HCT116 (cell line): Measurements from ENCODE around the gene GPR32. TPM values are rescaled to one million over a fixed set of nuclear protein-coding genes. Genes with fewer than 3 reads are reported as not detected.

Experiments used
- ATAC-seq: fragments of 200-7000 bp; cut with Tn5 transposase; 2 replicates; pipeline ENCODE4 v1.9.1; 2020; ENCODE audit warnings: mild to moderate bottlenecking, moderate library complexity
- BruUV-seq: library from RNA; stranded (reverse); fragments of 400-500 nt; replicated peaks from 2 replicates; lab custom pipeline; 2021; lab: Mats Ljungman, UMichigan
- CTCF ChIA-PET: fragments of 300-600 bp; sonication (Branson Sonifier 250); formaldehyde crosslinking; loops from one replicate; lab custom pipeline; 2021; ENCODE audit warnings: antibody characterized with exemption; lab: Charles Lee
- POLR2A ChIA-PET: fragments of 300-600, 350-600 bp; sonication (Branson Sonifier 250); formaldehyde crosslinking; loops from one replicate; lab custom pipeline; 2021; ENCODE audit warnings: antibody characterized with exemption; lab: Charles Lee
- RAD21 ChIA-PET, 2 experiments: fragments of 300-600 bp; sonication (Branson Sonifier 250); formaldehyde crosslinking; loops; one replicate each; lab custom pipeline; 2023; ENCODE audit warnings: low total read pairs in 2 of 2; ENCODE audit not compliant: uncharacterized antibody in 2 of 2, unreplicated experiment in 2 of 2, low non-redundant PET in 1 of 2; lab: Charles Lee
- DNase-seq: peaks from one replicate; pipeline ENCODE4 v3.0.0-alpha.2; 2010; ENCODE audit warnings: low read depth, low spot score
- H2AFZ ChIP-seq: fragments of 200-600 bp; shearing (Covaris generic), sonication (generic); 2 replicates; pipeline ENCODE4 v1.6.1; 2017; ENCODE audit warnings: low read depth, mixed run types, mixed read lengths, antibody characterized with exemption, low read length; ENCODE audit not compliant: poor library complexity, severe bottlenecking
- H3K27ac ChIP-seq: 2 replicates; pipeline ENCODE4 v1.5.1; 2012; ENCODE audit warnings: low read depth, low read length
- H3K27me3 ChIP-seq: fragments of 200-600 bp; sonication (generic); 2 replicates; pipeline ENCODE4 v1.6.1; 2016; ENCODE audit warnings: mixed run types, low read length, mixed read lengths; ENCODE audit not compliant: insufficient read depth
- H3K36me3 ChIP-seq, 2 experiments: fragments of 200-500 bp in 1 of 2; fragments of 200-600 bp in 1 of 2; sonication (Bioruptor generic) in 1 of 2; sonication (generic) in 1 of 2; 2 replicates each; pipeline versions ENCODE4 v1.5.1 to v1.6.1; 2014 to 2016; ENCODE audit warnings: low read length in 2 of 2, inconsistent platforms in 1 of 2, mixed read lengths in 1 of 2, mixed run types in 1 of 2; ENCODE audit not compliant: insufficient read depth in 2 of 2, control insufficient read depth in 1 of 2
- H3K4me1 ChIP-seq, 2 experiments: fragments of 200-600 bp in 1 of 2; sonication (generic) in 1 of 2; 2 replicates each; pipeline versions ENCODE4 v1.5.1 to v1.6.1; 2012 to 2017; ENCODE audit warnings: low read length in 2 of 2, inconsistent platforms in 1 of 2, mild to moderate bottlenecking in 1 of 2, mixed read lengths in 1 of 2, mixed run types in 1 of 2, moderate library complexity in 1 of 2; ENCODE audit not compliant: insufficient read depth in 2 of 2, control insufficient read depth in 1 of 2
- H3K4me2 ChIP-seq: fragments of 200-600 bp; sonication (generic); 2 replicates; pipeline ENCODE4 v1.6.1; 2017; ENCODE audit warnings: mixed run types, low read length, mixed read lengths
- H3K4me3 ChIP-seq, 2 experiments: fragments of 200-600 bp in 1 of 2; sonication (generic) in 1 of 2; replicated peaks in 1 of 2; 2 replicates each; pipeline ENCODE4 v1.5.1; 2011 to 2016; ENCODE audit warnings: low read length in 2 of 2, control low read depth in 1 of 2, low read depth in 1 of 2, mild to moderate bottlenecking in 1 of 2, mixed read lengths in 1 of 2, mixed run types in 1 of 2
- H3K79me2 ChIP-seq: fragments of 200-600 bp; sonication (generic); 2 replicates; pipeline ENCODE4 v1.6.1; 2017; ENCODE audit warnings: mild to moderate bottlenecking, mixed run types, low read length, moderate library complexity, mixed read lengths; ENCODE audit not compliant: insufficient read depth
- H3K9ac ChIP-seq: fragments of 200-600 bp; sonication (generic); 2 replicates; pipeline ENCODE4 v1.6.1; 2016; ENCODE audit warnings: low read length, mixed read lengths
- H3K9me2 ChIP-seq: fragments of 200-600 bp; sonication (generic), shearing (Covaris generic); 2 replicates; pipeline ENCODE4 v1.6.1; 2017; ENCODE audit warnings: mixed run types, mild to moderate bottlenecking, moderate library complexity; ENCODE audit not compliant: insufficient read depth
- H3K9me3 ChIP-seq, 2 experiments: fragments of 200-500 bp in 1 of 2; fragments of 200-600 bp in 1 of 2; sonication (Bioruptor generic) in 1 of 2; sonication (generic) in 1 of 2; 2 replicates each; pipeline ENCODE4 v1.6.1; 2014 to 2017; ENCODE audit warnings: low read length in 2 of 2, mixed read lengths in 2 of 2, inconsistent platforms in 1 of 2, low read depth in 1 of 2, mild to moderate bottlenecking in 1 of 2, mixed run types in 1 of 2, moderate library complexity in 1 of 2; ENCODE audit not compliant: control insufficient read depth in 1 of 2, insufficient read depth in 1 of 2
- H4K20me1 ChIP-seq: fragments of 200-600 bp; sonication (generic), shearing (Covaris generic); 2 replicates; pipeline ENCODE4 v1.6.1; 2017; ENCODE audit warnings: mixed run types, mild to moderate bottlenecking, moderate library complexity; ENCODE audit not compliant: insufficient read depth
- CBX3 ChIP-seq: IDR thresholded peaks from 2 replicates; pipeline ENCODE4 v1.6.1; 2012; ENCODE audit warnings: low read depth
- CEBPB ChIP-seq: IDR thresholded peaks from 2 replicates; pipeline ENCODE4 v1.6.1; 2012; ENCODE audit warnings: low read depth
- EGR1 ChIP-seq: IDR thresholded peaks from 2 replicates; pipeline ENCODE4 v1.6.1; 2012; ENCODE audit warnings: low read depth
- EZH2phosphoT487 ChIP-seq: fragments of 200-600 bp; IDR thresholded peaks from 2 replicates; pipeline ENCODE4 v1.6.1; 2018; ENCODE audit warnings: antibody characterized with exemption, borderline replicate concordance
- FOSL1 ChIP-seq: IDR thresholded peaks from 2 replicates; pipeline ENCODE4 v1.6.1; 2012; ENCODE audit warnings: low read depth
- JUND ChIP-seq: IDR thresholded peaks from 2 replicates; pipeline ENCODE4 v1.6.1; 2012
- RAD21 ChIP-seq: IDR thresholded peaks from 2 replicates; pipeline ENCODE4 v1.6.1; 2012; ENCODE audit warnings: low read depth, mild to moderate bottlenecking
- SIN3A ChIP-seq: IDR thresholded peaks from 2 replicates; pipeline ENCODE4 v1.6.1; 2012; ENCODE audit warnings: low read depth
- SP1 ChIP-seq: IDR thresholded peaks from 2 replicates; pipeline ENCODE4 v1.6.1; 2012; ENCODE audit warnings: low read depth
- SRF ChIP-seq: IDR thresholded peaks from 2 replicates; pipeline ENCODE4 v1.6.1; 2012; ENCODE audit warnings: low read depth
- TCF7L2 ChIP-seq: IDR thresholded peaks from 2 replicates; pipeline ENCODE4 v1.7.0; 2011; ENCODE audit warnings: borderline replicate concordance, inconsistent platforms; ENCODE audit not compliant: insufficient read depth, insufficient read length; ENCODE audit errors: extremely low read depth
- YY1 ChIP-seq: IDR thresholded peaks from 2 replicates; pipeline ENCODE4 v1.6.1; 2011; ENCODE audit warnings: low read length, low read depth, moderate library complexity, mild to moderate bottlenecking; ENCODE audit not compliant: insufficient replicate concordance; ENCODE audit errors: extremely low read depth
- ZNF274 ChIP-seq: fragments of 200-500 bp; sonication (Bioruptor generic); IDR thresholded peaks from 2 replicates; pipeline ENCODE4 v1.6.1; 2014; ENCODE audit warnings: mild to moderate bottlenecking, low read depth, low read length, inconsistent platforms
- intact Hi-C: fragments of 100-400 bp; cut with micrococcal nuclease; formaldehyde crosslinking; loops from 2 replicates; pipeline ENCODE4 v1.10.0; 2022
- total RNA-seq: library from RNA; stranded (reverse); gene quantifications from one replicate; pipeline ENCODE4 v1.2.1, GENCODE V29; 2021; ENCODE audit not compliant: unreplicated experiment
- TF ChIP-seq, protein P1 (sequence below): IDR thresholded peaks from 2 replicates; pipeline ENCODE4 v1.6.1; 2012; ENCODE audit warnings: low read depth
- TF ChIP-seq, protein P2 (sequence below): IDR thresholded peaks from 2 replicates; pipeline ENCODE4 v1.6.1; 2011; ENCODE audit warnings: mild to moderate bottlenecking, low read length, moderate library complexity; ENCODE audit not compliant: insufficient replicate concordance; ENCODE audit errors: extremely low read depth
- TF ChIP-seq, protein P3 (sequence below): IDR thresholded peaks from 2 replicates; pipeline ENCODE4 v1.6.1; 2012

The GPR32 gene
- total RNA-seq, 1 experiment from 2014 or later: not detected

DNA sequence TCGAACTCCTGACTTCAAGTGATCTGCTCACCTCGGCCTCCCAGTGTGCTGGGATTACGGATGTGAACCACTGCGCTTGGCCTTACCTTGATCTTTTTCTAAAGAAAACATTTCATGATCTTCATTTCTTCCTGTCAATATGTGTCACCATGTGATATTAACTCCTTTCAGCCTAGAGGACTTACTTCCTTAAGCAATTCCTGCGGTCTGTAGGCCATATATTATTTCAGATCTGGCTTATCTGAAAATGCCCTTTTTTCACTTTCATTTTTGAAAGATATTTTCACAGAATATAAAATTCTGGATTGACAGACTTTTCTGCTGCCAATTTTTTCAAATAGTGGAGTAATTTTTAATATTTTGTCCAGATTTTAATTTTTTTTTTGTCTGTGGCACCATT is 2.0 kb upstream of the GPR32 start (continued):
- TF ChIP-seq ZNF274: no peak
- TF ChIP-seq SRF: no peak
- TF ChIP-seq, protein P1, sequence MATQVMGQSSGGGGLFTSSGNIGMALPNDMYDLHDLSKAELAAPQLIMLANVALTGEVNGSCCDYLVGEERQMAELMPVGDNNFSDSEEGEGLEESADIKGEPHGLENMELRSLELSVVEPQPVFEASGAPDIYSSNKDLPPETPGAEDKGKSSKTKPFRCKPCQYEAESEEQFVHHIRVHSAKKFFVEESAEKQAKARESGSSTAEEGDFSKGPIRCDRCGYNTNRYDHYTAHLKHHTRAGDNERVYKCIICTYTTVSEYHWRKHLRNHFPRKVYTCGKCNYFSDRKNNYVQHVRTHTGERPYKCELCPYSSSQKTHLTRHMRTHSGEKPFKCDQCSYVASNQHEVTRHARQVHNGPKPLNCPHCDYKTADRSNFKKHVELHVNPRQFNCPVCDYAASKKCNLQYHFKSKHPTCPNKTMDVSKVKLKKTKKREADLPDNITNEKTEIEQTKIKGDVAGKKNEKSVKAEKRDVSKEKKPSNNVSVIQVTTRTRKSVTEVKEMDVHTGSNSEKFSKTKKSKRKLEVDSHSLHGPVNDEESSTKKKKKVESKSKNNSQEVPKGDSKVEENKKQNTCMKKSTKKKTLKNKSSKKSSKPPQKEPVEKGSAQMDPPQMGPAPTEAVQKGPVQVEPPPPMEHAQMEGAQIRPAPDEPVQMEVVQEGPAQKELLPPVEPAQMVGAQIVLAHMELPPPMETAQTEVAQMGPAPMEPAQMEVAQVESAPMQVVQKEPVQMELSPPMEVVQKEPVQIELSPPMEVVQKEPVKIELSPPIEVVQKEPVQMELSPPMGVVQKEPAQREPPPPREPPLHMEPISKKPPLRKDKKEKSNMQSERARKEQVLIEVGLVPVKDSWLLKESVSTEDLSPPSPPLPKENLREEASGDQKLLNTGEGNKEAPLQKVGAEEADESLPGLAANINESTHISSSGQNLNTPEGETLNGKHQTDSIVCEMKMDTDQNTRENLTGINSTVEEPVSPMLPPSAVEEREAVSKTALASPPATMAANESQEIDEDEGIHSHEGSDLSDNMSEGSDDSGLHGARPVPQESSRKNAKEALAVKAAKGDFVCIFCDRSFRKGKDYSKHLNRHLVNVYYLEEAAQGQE: no peak

DNA sequence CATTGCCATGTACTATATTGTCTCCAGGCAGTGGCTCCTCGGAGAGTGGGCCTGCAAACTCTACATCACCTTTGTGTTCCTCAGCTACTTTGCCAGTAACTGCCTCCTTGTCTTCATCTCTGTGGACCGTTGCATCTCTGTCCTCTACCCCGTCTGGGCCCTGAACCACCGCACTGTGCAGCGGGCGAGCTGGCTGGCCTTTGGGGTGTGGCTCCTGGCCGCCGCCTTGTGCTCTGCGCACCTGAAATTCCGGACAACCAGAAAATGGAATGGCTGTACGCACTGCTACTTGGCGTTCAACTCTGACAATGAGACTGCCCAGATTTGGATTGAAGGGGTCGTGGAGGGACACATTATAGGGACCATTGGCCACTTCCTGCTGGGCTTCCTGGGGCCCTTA is 624 bp downstream of the GPR32 start:
- H3K36me3 ChIP-seq: no peaks in the 10 kb centered on the region
- ChIA-PET POLR2A (no interaction called here), CTCF (no interaction called here), RAD21 (no interaction called here)
- H3K4me3 ChIP-seq: no peak overlapping the region
- H3K4me2 ChIP-seq: no peak overlapping the region
- no peaks in the 10 kb centered on the region for H3K9me2 ChIP-seq
- H2AFZ ChIP-seq: no peak overlapping the region
- peaks cover 0 to 10% of the 10 kb centered on the region in 2 experiments; a peak in 1 of 4 replicates for H3K4me1 ChIP-seq
- H3K9me3 ChIP-seq: no peaks in the 10 kb centered on the region
- intact Hi-C loops: no loop called here
- no peak overlapping the region for H3K9ac ChIP-seq
- no peaks in the 10 kb centered on the region for H3K27me3 ChIP-seq
- no peaks in the 10 kb centered on the region for H3K79me2 ChIP-seq
- no TSS peak for BruUV-seq
- ATAC-seq (no peak), DNase-seq (no peak)
- H4K20me1 ChIP-seq: no peaks in the 10 kb centered on the region
- no peak overlapping the region for H3K27ac ChIP-seq
- TF ChIP-seq RAD21: no peak
- no peak for TF ChIP-seq CEBPB
- TF ChIP-seq SRF: no peak
- TF ChIP-seq EGR1: no peak
- TF ChIP-seq TCF7L2: no peak
- TF ChIP-seq SIN3A: no peak
- no peak for TF ChIP-seq ZNF274
- TF ChIP-seq CBX3: no peak
- TF ChIP-seq, protein P2, sequence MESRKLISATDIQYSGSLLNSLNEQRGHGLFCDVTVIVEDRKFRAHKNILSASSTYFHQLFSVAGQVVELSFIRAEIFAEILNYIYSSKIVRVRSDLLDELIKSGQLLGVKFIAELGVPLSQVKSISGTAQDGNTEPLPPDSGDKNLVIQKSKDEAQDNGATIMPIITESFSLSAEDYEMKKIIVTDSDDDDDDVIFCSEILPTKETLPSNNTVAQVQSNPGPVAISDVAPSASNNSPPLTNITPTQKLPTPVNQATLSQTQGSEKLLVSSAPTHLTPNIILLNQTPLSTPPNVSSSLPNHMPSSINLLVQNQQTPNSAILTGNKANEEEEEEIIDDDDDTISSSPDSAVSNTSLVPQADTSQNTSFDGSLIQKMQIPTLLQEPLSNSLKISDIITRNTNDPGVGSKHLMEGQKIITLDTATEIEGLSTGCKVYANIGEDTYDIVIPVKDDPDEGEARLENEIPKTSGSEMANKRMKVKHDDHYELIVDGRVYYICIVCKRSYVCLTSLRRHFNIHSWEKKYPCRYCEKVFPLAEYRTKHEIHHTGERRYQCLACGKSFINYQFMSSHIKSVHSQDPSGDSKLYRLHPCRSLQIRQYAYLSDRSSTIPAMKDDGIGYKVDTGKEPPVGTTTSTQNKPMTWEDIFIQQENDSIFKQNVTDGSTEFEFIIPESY: no peak
- TF ChIP-seq FOSL1: no peak
- no peak for TF ChIP-seq YY1
- TF ChIP-seq, protein P3, sequence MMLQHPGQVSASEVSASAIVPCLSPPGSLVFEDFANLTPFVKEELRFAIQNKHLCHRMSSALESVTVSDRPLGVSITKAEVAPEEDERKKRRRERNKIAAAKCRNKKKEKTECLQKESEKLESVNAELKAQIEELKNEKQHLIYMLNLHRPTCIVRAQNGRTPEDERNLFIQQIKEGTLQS: no peak
- TF ChIP-seq, protein P1: no peak
- no peak for TF ChIP-seq EZH2phosphoT487
- TF ChIP-seq SP1: no peak
- TF ChIP-seq JUND: no peak
